Sigmoid colon (tissue), 4 donors: ENCODE measurements around the gene TSPAN15.

Experiments
- CTCF ChIP-seq, 4 experiments: fragments of 450-650 bp in 3 of 4; fragments of 200-600 bp in 1 of 4; IDR thresholded peaks; one replicate each; pipeline ENCODE4 v1.5.1; 2016 to 2019; ENCODE audit warnings: antibody characterized with exemption in 4 of 4, mild to moderate bottlenecking in 3 of 4, moderate library complexity in 2 of 4
- POLR2AphosphoS5 ChIP-seq, 4 donors: sonication (generic); formaldehyde crosslinking; IDR thresholded peaks; one replicate each; pipeline ENCODE4 v1.6.1; 2017; ENCODE audit warnings: antibody characterized with exemption in 4 of 4

- TF ChIP-seq CTCF (IDR thresholded peaks at IDR 0.05) (no peak), POLR2AphosphoS5 (IDR thresholded peaks at IDR 0.05) (no peak)
Measured at GRCh38 chr10:69499726-69500689, 48.7 kb downstream of the TSPAN15 start.
